GM06990 (cell line): ENCODE data around the gene KLHDC1.

Experiments used
- DNase-seq: peaks from one replicate; pipeline ENCODE4 v3.0.0-alpha.2; 2011; ENCODE audit not compliant: insufficient read length; ENCODE audit errors: extremely low read depth
- H3K27me3 ChIP-seq: replicated peaks from 2 replicates; pipeline ENCODE4 v1.6.0; 2011; ENCODE audit warnings: low read length; ENCODE audit not compliant: control insufficient read depth, insufficient read depth
- H3K36me3 ChIP-seq: 2 replicates; pipeline ENCODE4 v1.5.1; 2011; ENCODE audit warnings: low read length; ENCODE audit not compliant: control insufficient read depth, insufficient read depth
- H3K4me3 ChIP-seq: replicated peaks from 2 replicates; pipeline ENCODE4 v1.5.1; 2011; ENCODE audit warnings: low read depth, mild to moderate bottlenecking, control low read depth, low read length
- CTCF ChIP-seq: IDR thresholded peaks from 2 replicates; pipeline ENCODE4 v1.5.1; 2011; ENCODE audit warnings: low read length, control low read depth, mild to moderate bottlenecking, inconsistent platforms; ENCODE audit not compliant: insufficient read depth, poor library complexity, severe bottlenecking

Gene KLHDC1

GRCh38 chr14:49754570-49755097 lies 61.7 kb downstream of the KLHDC1 start:
- Histone ChIP-seq H3K36me3 (no peaks in the 10 kb centered on the region), H3K4me3 (no peak overlapping the region), H3K27me3 (no peaks in the 10 kb centered on the region)
- DNase-seq = no peak
- no peak for TF ChIP-seq CTCF

GRCh38 chr14:49755378-49755777 lies 62.5 kb downstream of the KLHDC1 start:
- no peak for TF ChIP-seq CTCF
- Histone ChIP-seq H3K4me3 (no peak overlapping the region), H3K36me3 (no peaks in the 10 kb centered on the region)

GRCh38 chr14:49761839-49762551 lies 69.1 kb downstream of the KLHDC1 start:
- H3K27me3 ChIP-seq = no peaks in the 10 kb centered on the region
- DNase-seq = no peak
- TF ChIP-seq CTCF = no peak
- no peaks in the 10 kb centered on the region for H3K36me3 ChIP-seq
- H3K4me3 ChIP-seq = no peak overlapping the region

More at GRCh38 chr14:49755378-49755777, 62.5 kb downstream of the KLHDC1 start:
- no peak for DNase-seq
- H3K27me3 ChIP-seq = no peaks in the 10 kb centered on the region

- no peak for DNase-seq
- TF ChIP-seq CTCF = no peak
- peak overlapping the region; percentile 67 for H3K4me3 ChIP-seq
- no peaks in the 10 kb centered on the region for H3K27me3 ChIP-seq
- no peaks in the 10 kb centered on the region for H3K36me3 ChIP-seq
These were observed 73.9 kb downstream of the KLHDC1 start for GRCh38 chr14:49766839-49767238.

- DNase-seq = no peak
- Histone ChIP-seq H3K36me3 (no peaks in the 10 kb centered on the region), H3K4me3 (peak overlapping the region; percentile 67), H3K27me3 (no peaks in the 10 kb centered on the region)
- no peak for TF ChIP-seq CTCF
These were observed 74.3 kb downstream of the KLHDC1 start for GRCh38 chr14:49767270-49767570.
